B cell (primary cell): ENCODE measurements around the gene C1QTNF6. TPM values are rescaled to one million over a fixed set of nuclear protein-coding genes. Genes with fewer than 3 reads are reported as not detected.

Source experiments
- ATAC-seq: fragments of 200-7000 bp; cut with Tn5 transposase; one replicate; pipeline ENCODE4 v1.10.0; 2021; ENCODE audit warnings: low read depth, mild to moderate bottlenecking, moderate number of reproducible peaks, moderate library complexity
- CTCF ChIA-PET: fragments of 350-600 bp; sonication (Branson Sonifier 250); formaldehyde crosslinking; loops from one replicate; lab custom pipeline; 2021; ENCODE audit warnings: antibody characterized with exemption, inconsistent platforms; lab: Charles Lee
- POLR2A ChIA-PET: fragments of 350-600 bp; sonication (Branson Sonifier 250); formaldehyde crosslinking; loops from one replicate; lab custom pipeline; 2021; ENCODE audit warnings: antibody characterized with exemption; lab: Charles Lee
- DNase-seq: peaks from one replicate; pipeline ENCODE4 v3.0.0; 2013
- H2AFZ ChIP-seq: 2 replicates; pipeline ENCODE4 v1.6.1; 2012; ENCODE audit warnings: mild to moderate bottlenecking, low read depth, low read length; ENCODE audit not compliant: insufficient read depth, poor library complexity, severe bottlenecking
- H3K27ac ChIP-seq, 2 donors: 1 replicate in 1 of 2; 2 replicates in 1 of 2; pipeline ENCODE4 v1.5.1; 2012 to 2013; ENCODE audit warnings: low read length in 2 of 2, mild to moderate bottlenecking in 2 of 2, moderate library complexity in 1 of 2
- H3K27me3 ChIP-seq, 4 experiments: fragments of 200-600 bp in 1 of 4; sonication (generic) in 1 of 4; replicated peaks in 1 of 4; 1 replicate in 2 of 4; 2 replicates in 2 of 4; pipeline versions ENCODE4 v1.6.1 to v1.7.0; 2013 to 2016; ENCODE audit warnings: low read length in 3 of 4, mild to moderate bottlenecking in 2 of 4, mixed read lengths in 1 of 4, moderate library complexity in 1 of 4; ENCODE audit not compliant: insufficient read depth in 4 of 4, control insufficient read depth in 3 of 4; ENCODE audit errors: control extremely low read depth in 1 of 4
- H3K36me3 ChIP-seq, 2 experiments: replicated peaks in 1 of 2; 1 replicate in 1 of 2; 2 replicates in 1 of 2; pipeline versions ENCODE4 v1.6.1 to v1.7.1; 2013; ENCODE audit warnings: low read length in 1 of 2; ENCODE audit not compliant: insufficient read depth in 2 of 2, control insufficient read depth in 1 of 2; ENCODE audit errors: control extremely low read depth in 1 of 2, extremely low read depth in 1 of 2
- H3K4me1 ChIP-seq, 2 donors: fragments of 200-600 bp in 1 of 2; sonication (generic) in 1 of 2; 1 replicate in 1 of 2; 2 replicates in 1 of 2; pipeline versions ENCODE4 v1.5.1 to v1.6.1; 2013 to 2017; ENCODE audit warnings: low read length in 2 of 2; ENCODE audit not compliant: control insufficient read depth in 2 of 2, insufficient read depth in 2 of 2
- H3K4me2 ChIP-seq: replicated peaks from 2 replicates; pipeline ENCODE3; 2012; ENCODE audit warnings: mild to moderate bottlenecking, low read depth, low read length; ENCODE audit not compliant: poor library complexity, severe bottlenecking
- H3K4me3 ChIP-seq, 5 experiments: fragments of 200-600 bp in 1 of 5; sonication (generic) in 1 of 5; 1 replicate in 3 of 5; 2 replicates in 2 of 5; pipeline versions ENCODE4 v1.5.1 to v1.7.0; 2011 to 2016; ENCODE audit warnings: low read length in 4 of 5, mild to moderate bottlenecking in 4 of 5, low read depth in 2 of 5, control low read depth in 1 of 5, moderate library complexity in 1 of 5; ENCODE audit not compliant: insufficient read depth in 1 of 5; ENCODE audit errors: control extremely low read depth in 1 of 5, extremely low read depth in 1 of 5
- H3K79me2 ChIP-seq: fragments of 200-600 bp; sonication (generic); one replicate; pipeline ENCODE4 v1.6.0; 2016; ENCODE audit warnings: low read length; ENCODE audit not compliant: control insufficient read depth, insufficient read depth
- H3K9ac ChIP-seq: fragments of 200-600 bp; sonication (generic); 2 replicates; pipeline ENCODE4 v1.6.1; 2017; ENCODE audit warnings: mild to moderate bottlenecking, low read length, moderate library complexity
- H3K9me3 ChIP-seq, 3 donors: one replicate each; pipeline versions ENCODE4 v1.6.1 to v1.7.1; 2013; ENCODE audit warnings: low read length in 2 of 3; ENCODE audit not compliant: control insufficient read depth in 2 of 3, insufficient read depth in 1 of 3; ENCODE audit errors: control extremely low read depth in 1 of 3
- H4K20me1 ChIP-seq: 2 replicates; pipeline ENCODE4 v1.6.0; 2012; ENCODE audit warnings: mild to moderate bottlenecking, low read length; ENCODE audit not compliant: insufficient read depth, control insufficient read depth, poor library complexity, severe bottlenecking
- H3K27ac Mint-ChIP-seq: one replicate; pipeline ENCODE4 v1.8.0; 2021; ENCODE audit warnings: mixed read lengths
- H3K27me3 Mint-ChIP-seq: one replicate; pipeline ENCODE4 v1.8.0; 2021; ENCODE audit warnings: mixed read lengths
- H3K4me1 Mint-ChIP-seq: one replicate; pipeline ENCODE4 v1.8.0; 2021; ENCODE audit warnings: mixed read lengths
- H3K4me3 Mint-ChIP-seq: one replicate; pipeline ENCODE4 v1.8.0; 2021; ENCODE audit warnings: mixed read lengths
- H3K9me3 Mint-ChIP-seq: one replicate; pipeline ENCODE4 v1.8.0; 2022; ENCODE audit warnings: mixed read lengths; ENCODE audit not compliant: insufficient read depth
- CTCF ChIP-seq: fragments of 200-600 bp; IDR thresholded peaks from one replicate; pipeline ENCODE4 v1.8.0; 2022; ENCODE audit warnings: antibody characterized with exemption, mild to moderate bottlenecking
- EZH2 ChIP-seq: IDR thresholded peaks from 2 replicates; pipeline ENCODE4 v1.6.1; 2012; ENCODE audit warnings: borderline replicate concordance, low read depth, mild to moderate bottlenecking, moderate library complexity, low read length; ENCODE audit not compliant: insufficient read depth, poor library complexity, severe bottlenecking
- WGBS: methylation state at CpG from one replicate; pipeline ENCODE4 v1.1.5; 2013; ENCODE audit warnings: missing lambda C conversion rate; ENCODE audit not compliant: insufficient coverage; 5-methylcytosine and 5-hydroxymethylcytosine counted together
- intact Hi-C: fragments of 100-400 bp; cut with micrococcal nuclease; formaldehyde crosslinking; loops from one replicate; pipeline ENCODE4 v1.10.0; 2022
- polyA plus RNA-seq: library from polyadenylated mRNA; depleted of rRNA; stranded (reverse); fragments of >200 nt; gene quantifications from 2 replicates; pipeline ENCODE4 v1.2.3, GENCODE V29; 2012
- total RNA-seq, 2 donors: library from RNA; stranded (reverse); fragments of 120-200 nt in 1 of 2; gene quantifications; 1 replicate in 1 of 2; 2 replicates in 1 of 2; pipeline versions ENCODE4 v1.2.3 to v1.2.4, GENCODE V29; 2013 to 2022

Gene C1QTNF6
- total and polyA plus RNA-seq, 2 donors (not counting 1 experiment from before 2014, with no cell fraction given) = 18.5 to 33.9 TPM

- TF ChIP-seq EZH2 = no peak
- no peak for TF ChIP-seq CTCF
- no peak overlapping the region for H2AFZ ChIP-seq
- H3K27me3 Mint-ChIP-seq = peaks cover 12% of the 10 kb centered on the region
- no peak for DNase-seq
- ChIA-PET CTCF (interaction anchor here (0.7 to 1.1 kb wide), 3 partner anchors 8 to 90 kb away, joined by 3 to 4 read pairs (median 3); no protein-coding TSS in a partner anchor), POLR2A (no interaction called here)
- H3K9me3 ChIP-seq = peaks cover 0 to 5% (median 0%) of the 10 kb centered on the region in 3 donors
- no peaks in the 10 kb centered on the region for H3K36me3 ChIP-seq
- 81% methylated on average over 10 of the region's 10 CpGs for WGBS
- intact Hi-C loops = no loop called here
- H3K4me3 ChIP-seq = no peak overlapping the region
- no peak overlapping the region for H3K9ac ChIP-seq
- no peaks in the 10 kb centered on the region for H4K20me1 ChIP-seq
- H3K4me1 Mint-ChIP-seq = peaks cover 14% of the 10 kb centered on the region
- no peaks in the 10 kb centered on the region for H3K9me3 Mint-ChIP-seq
- no peak for ATAC-seq
- H3K4me2 ChIP-seq = no peak overlapping the region
- no peaks in the 10 kb centered on the region for H3K79me2 ChIP-seq
- H3K27ac Mint-ChIP-seq = no peak overlapping the region
- H3K4me1 ChIP-seq = peaks cover 2 to 14% of the 10 kb centered on the region in 2 donors
- H3K27ac ChIP-seq = no peak overlapping the region
- no peak overlapping the region for H3K4me3 Mint-ChIP-seq
- peaks cover 0 to 5% (median 0%) of the 10 kb centered on the region in 4 experiments for H3K27me3 ChIP-seq
Measured at GRCh38 chr22:37169947-37170688, 17.9 kb downstream of the C1QTNF6 start.

GRCh38 chr22:37169406-37169805 is 18.6 kb downstream of the C1QTNF6 start:
- Histone ChIP-seq H3K9ac (no peak overlapping the region), H3K4me1 (peaks cover 2 to 20% of the 10 kb centered on the region in 2 donors), H3K9me3 (no peaks in the 10 kb centered on the region), H3K27ac (no peak overlapping the region), H3K79me2 (no peaks in the 10 kb centered on the region), H4K20me1 (no peaks in the 10 kb centered on the region), H3K4me2 (no peak overlapping the region), H2AFZ (no peak overlapping the region), H3K4me3 (no peak overlapping the region), H3K27me3 (peaks cover 0 to 5% (median 0%) of the 10 kb centered on the region in 4 experiments), H3K36me3 (no peaks in the 10 kb centered on the region)
- CTCF ChIA-PET = interaction anchor here (0.7 to 1.1 kb wide), 2 partner anchors 8 to 28 kb away, joined by 3 read pairs; no protein-coding TSS in a partner anchor
- 100% methylated on average over 8 of the region's 8 CpGs for WGBS
- Mint-ChIP-seq H3K4me1 (peaks cover 18% of the 10 kb centered on the region), H3K27me3 (peaks cover 6% of the 10 kb centered on the region), H3K9me3 (no peaks in the 10 kb centered on the region), H3K4me3 (no peak overlapping the region), H3K27ac (no peak overlapping the region)
- DNase-seq (no peak), ATAC-seq (no peak)
- TF ChIP-seq EZH2 (no peak), CTCF (no peak)
- POLR2A ChIA-PET = no interaction called here
- intact Hi-C loops = no loop called here
